H1 (cell line): ENCODE measurements around the gene NCAM1. TPM values are rescaled to one million over a fixed set of nuclear protein-coding genes. Genes with fewer than 3 reads are reported as not detected.

Source experiments
- CTCF ChIA-PET: fragments of 300-600 bp; sonication (Branson Sonifier 250); formaldehyde crosslinking; loops from one replicate; lab custom pipeline; 2021; ENCODE audit not compliant: partially characterized antibody; lab: Charles Lee
- POLR2A ChIA-PET: fragments of 300-600 bp; sonication (Branson Sonifier 250); formaldehyde crosslinking; loops from one replicate; lab custom pipeline; 2021; ENCODE audit warnings: inconsistent platforms; ENCODE audit not compliant: partially characterized antibody; lab: Charles Lee
- DNase-seq, 2 experiments: peaks; one replicate each; pipeline versions ENCODE4 v3.0.0 to v3.0.0-alpha.2; 2010 to 2022; ENCODE audit warnings: low spot score in 2 of 2, low read depth in 1 of 2, mixed read lengths in 1 of 2
- FAIRE-seq: peaks from 2 replicates; lab custom pipeline; 2011; peaks lifted over from hg19 to GRCh38; lab: Jason Lieb, UNC
- H2AFZ ChIP-seq: 2 replicates; pipeline ENCODE4 v1.8.1; 2012; ENCODE audit warnings: low read length, inconsistent platforms
- H2AK5ac ChIP-seq: 2 replicates; pipeline ENCODE4 v1.6.1; 2013; ENCODE audit warnings: low read depth, low read length
- H2BK120ac ChIP-seq: replicated peaks from 2 replicates; pipeline ENCODE3; 2013; ENCODE audit warnings: low read depth, low read length, inconsistent platforms
- H2BK12ac ChIP-seq: 2 replicates; pipeline ENCODE4 v1.6.1; 2013; ENCODE audit warnings: low read depth, low read length
- H2BK15ac ChIP-seq: 2 replicates; pipeline ENCODE4 v1.6.1; 2013; ENCODE audit warnings: low read length
- H2BK20ac ChIP-seq: 2 replicates; pipeline ENCODE4 v1.6.1; 2013; ENCODE audit warnings: low read length
- H2BK5ac ChIP-seq: 2 replicates; pipeline ENCODE4 v1.6.1; 2013; ENCODE audit warnings: low read depth, low read length
- H3K14ac ChIP-seq: 2 replicates; pipeline ENCODE4 v1.6.1; 2013; ENCODE audit warnings: inconsistent platforms; ENCODE audit not compliant: insufficient read length
- H3K18ac ChIP-seq: 2 replicates; pipeline ENCODE4 v1.6.1; 2013; ENCODE audit warnings: low read length; ENCODE audit errors: extremely low read depth
- H3K23ac ChIP-seq: 2 replicates; pipeline ENCODE4 v1.6.1; 2013; ENCODE audit warnings: inconsistent platforms; ENCODE audit not compliant: insufficient read length
- H3K23me2 ChIP-seq: 2 replicates; pipeline ENCODE4 v1.6.1; 2013; ENCODE audit warnings: low read depth, low read length
- H3K27ac ChIP-seq: 2 replicates; pipeline ENCODE4 v1.6.1; 2011; ENCODE audit warnings: low read depth, low read length, inconsistent platforms
- H3K27me3 ChIP-seq, 4 experiments: replicated peaks in 1 of 4; 1 replicate in 1 of 4; 2 replicates in 3 of 4; pipeline versions ENCODE4 v1.6.1 to v1.8.1; 2011 to 2013; ENCODE audit warnings: low read length in 3 of 4, mild to moderate bottlenecking in 3 of 4, inconsistent platforms in 2 of 4, mixed read lengths in 2 of 4, moderate library complexity in 1 of 4; ENCODE audit not compliant: control insufficient read depth in 3 of 4, insufficient read depth in 3 of 4; ENCODE audit errors: extremely low read depth in 1 of 4
- H3K36me3 ChIP-seq, 4 experiments: 2 replicates each; pipeline versions ENCODE4 v1.6.1 to v1.8.1; 2011 to 2013; ENCODE audit warnings: mild to moderate bottlenecking in 4 of 4, low read length in 3 of 4, moderate library complexity in 2 of 4, control low read depth in 1 of 4, inconsistent platforms in 1 of 4; ENCODE audit not compliant: insufficient read depth in 4 of 4, control insufficient read depth in 2 of 4
- H3K4ac ChIP-seq: replicated peaks from 2 replicates; pipeline ENCODE3; 2013; ENCODE audit warnings: low read length, low read depth, mixed read lengths, inconsistent platforms; ENCODE audit not compliant: insufficient read length
- H3K4me1 ChIP-seq, 4 experiments: replicated peaks in 1 of 4; 1 replicate in 1 of 4; 2 replicates in 3 of 4; pipeline versions ENCODE4 v1.6.1 to v1.8.1; 2011 to 2013; ENCODE audit warnings: low read length in 3 of 4, inconsistent platforms in 2 of 4, mixed read lengths in 1 of 4; ENCODE audit not compliant: insufficient read depth in 4 of 4, control insufficient read depth in 3 of 4
- H3K4me2 ChIP-seq, 2 experiments: 2 replicates each; pipeline versions ENCODE4 v1.6.1 to v1.8.1; 2011 to 2013; ENCODE audit warnings: low read depth in 2 of 2, low read length in 2 of 2, control low read depth in 1 of 2, inconsistent platforms in 1 of 2, mild to moderate bottlenecking in 1 of 2; ENCODE audit not compliant: insufficient read depth in 1 of 2
- H3K4me3 ChIP-seq, 4 experiments: fragments of 200-600, 300-600 bp in 1 of 4; sonication (generic), shearing (Covaris generic), sonication (Bioruptor Twin) in 1 of 4; 2 replicates each; pipeline versions ENCODE4 v1.5.1 to v1.8.1; 2011 to 2016; ENCODE audit warnings: low read length in 4 of 4, low read depth in 3 of 4, control low read depth in 2 of 4, inconsistent platforms in 2 of 4, mild to moderate bottlenecking in 2 of 4, mixed read lengths in 1 of 4, moderate library complexity in 1 of 4; ENCODE audit not compliant: insufficient read depth in 2 of 4; ENCODE audit errors: extremely low read depth in 1 of 4
- H3K56ac ChIP-seq: replicated peaks from 2 replicates; pipeline ENCODE3; 2013; ENCODE audit warnings: low read depth, mild to moderate bottlenecking, mixed read lengths, low read length, inconsistent platforms; ENCODE audit not compliant: insufficient read length
- H3K79me1 ChIP-seq: 2 replicates; pipeline ENCODE4 v1.6.1; 2013; ENCODE audit warnings: low read depth, low read length, control low read depth
- H3K79me2 ChIP-seq, 2 experiments: 2 replicates each; pipeline versions ENCODE4 v1.6.1 to v1.8.1; 2012 to 2013; ENCODE audit warnings: low read length in 2 of 2, mild to moderate bottlenecking in 2 of 2, inconsistent platforms in 1 of 2; ENCODE audit not compliant: insufficient read depth in 2 of 2, control insufficient read depth in 1 of 2
- H3K9ac ChIP-seq, 4 experiments: replicated peaks in 1 of 4; 1 replicate in 1 of 4; 2 replicates in 3 of 4; pipeline versions ENCODE4 v1.6.1 to v1.8.1; 2011 to 2013; ENCODE audit warnings: low read depth in 3 of 4, low read length in 3 of 4, control low read depth in 2 of 4, mild to moderate bottlenecking in 2 of 4, moderate library complexity in 2 of 4, inconsistent platforms in 1 of 4; ENCODE audit errors: extremely low read depth in 1 of 4
- H3K9me3 ChIP-seq, 2 experiments: 2 replicates each; pipeline versions ENCODE4 v1.6.1 to v1.8.1; 2012 to 2013; ENCODE audit warnings: mild to moderate bottlenecking in 2 of 2, moderate library complexity in 2 of 2, control low read depth in 1 of 2, inconsistent platforms in 1 of 2, low read depth in 1 of 2, low read length in 1 of 2, mixed read lengths in 1 of 2; ENCODE audit not compliant: insufficient read depth in 2 of 2
- H4K20me1 ChIP-seq, 2 experiments: replicated peaks in 1 of 2; 2 replicates each; pipeline versions ENCODE3 to v1.8.1; 2011 to 2013; ENCODE audit warnings: inconsistent platforms in 2 of 2, low read length in 2 of 2, mild to moderate bottlenecking in 1 of 2; ENCODE audit not compliant: insufficient read depth in 2 of 2, control insufficient read depth in 1 of 2
- H4K5ac ChIP-seq: 2 replicates; pipeline ENCODE4 v1.6.1; 2013; ENCODE audit warnings: low read length, low read depth, mixed read lengths, inconsistent platforms; ENCODE audit not compliant: insufficient read length
- H4K8ac ChIP-seq: 2 replicates; pipeline ENCODE4 v1.8.0; 2013; ENCODE audit warnings: mild to moderate bottlenecking, moderate library complexity, low read length, inconsistent platforms; ENCODE audit not compliant: insufficient read depth; ENCODE audit errors: extremely low read depth
- H4K91ac ChIP-seq: replicated peaks from 2 replicates; pipeline ENCODE3; 2013; ENCODE audit warnings: low read length, mixed read lengths, inconsistent platforms; ENCODE audit not compliant: insufficient read length
- POU5F1 ChIP-seq: IDR thresholded peaks from 2 replicates; pipeline ENCODE4 v1.6.1; 2011; ENCODE audit warnings: low read depth, mild to moderate bottlenecking, low read length, moderate library complexity
- RNF2 ChIP-seq: fragments of 200-900, 300-1000 bp; sonication (generic); IDR thresholded peaks from 2 replicates; pipeline ENCODE4 v1.7.1; 2016; ENCODE audit warnings: borderline replicate concordance, low read depth, mild to moderate bottlenecking, antibody characterized with exemption, low read length; ENCODE audit not compliant: poor library complexity, severe bottlenecking; ENCODE audit errors: missing control alignments
- WGBS, 2 experiments: shearing (Covaris generic) in 1 of 2; methylation state at CpG; one replicate each; pipeline versions ENCODE4 v1.1.6 to v1.1.7; 2013 to 2015; ENCODE audit warnings: low lambda C conversion rate in 2 of 2, mixed read lengths in 2 of 2, inconsistent platforms in 1 of 2, low coverage in 1 of 2, missing lambda C conversion rate in 1 of 2; ENCODE audit not compliant: insufficient replicate concordance in 2 of 2, insufficient coverage in 1 of 2, insufficient read length in 1 of 2; ENCODE audit errors: extremely low coverage in 1 of 2, missing lambda C conversion rate in 1 of 2; 5-methylcytosine and 5-hydroxymethylcytosine counted together
- polyA plus RNA-seq, 7 experiments: library from polyadenylated mRNA; depleted of rRNA in 3 of 7; stranded (reverse) in 5 of 7; unstranded in 2 of 7; fragments of >200 nt in 5 of 7; fragments of 200-250 nt in 2 of 7; gene quantifications; 1 replicate in 5 of 7; 2 replicates in 1 of 7; 4 replicates in 1 of 7; pipeline versions ENCODE4 v1.2.1 to v1.2.3, GENCODE V29; 2011 to 2013; ENCODE audit warnings: missing spikeins in 2 of 7, mixed read lengths in 2 of 7
- total RNA-seq: library from RNA; stranded (reverse); fragmentation: NEBNext Ultra II Directional; extraction: Animal tissue kit (Norgen Biotek cat#: 25700); gene quantifications from 2 replicates; pipeline ENCODE4 v1.2.1, GENCODE V29; 2021

NCAM1 gene
- total and polyA plus RNA-seq, 2 of the 8 experiments (the other 6 are each of a cell fraction or from before 2014, with no cell fraction given), result 3.1 to 4.3 TPM

- Histone ChIP-seq H3K9me3 (no peaks in the 10 kb centered on the region), H4K91ac (no peak overlapping the region), H3K27ac (no peak overlapping the region), H3K4me2 (no peak overlapping the region), H4K8ac (peak overlapping the region; percentile 28; the same call in 1 of the 2 replicates), H3K79me2 (no peaks in the 10 kb centered on the region), H3K9ac (no peak overlapping the region), H2BK15ac (no peak overlapping the region)
- POLR2A ChIA-PET, result no interaction called here
- DNase-seq, result no peak
- TF ChIP-seq POU5F1 (no peak), RNF2 (no peak)
- TF ChIP-seq, all 59 proteins: peak for 0
- H3K36me3 ChIP-seq, result no peaks in the 10 kb centered on the region
- H3K23ac ChIP-seq, result no peak overlapping the region
- H2BK12ac ChIP-seq, result no peak overlapping the region
- H4K5ac ChIP-seq, result no peak overlapping the region
- H3K23me2 ChIP-seq, result no peaks in the 10 kb centered on the region
- H3K18ac ChIP-seq, result no peak overlapping the region
- H2AFZ ChIP-seq, result no peak overlapping the region
- no peaks in the 10 kb centered on the region for H3K4me1 ChIP-seq
- no peaks in the 10 kb centered on the region; a peak in 2 of 7 replicates for H3K27me3 ChIP-seq
- no peaks in the 10 kb centered on the region for H4K20me1 ChIP-seq
- CTCF ChIA-PET, result interaction anchor here (1.0 kb wide), 1 partner anchor 647 kb away, joined by 3 read pairs; no protein-coding TSS in a partner anchor
- WGBS, 2 experiments, result 94% methylated on average over 14 of the region's 14 CpGs; no CpG with 5 or more reads in 1 of the 2 experiments
- no peak overlapping the region for H2BK120ac ChIP-seq
- no peak for FAIRE-seq
- no peak overlapping the region for H3K14ac ChIP-seq
- H3K4me3 ChIP-seq, result no peak overlapping the region
- H2AK5ac ChIP-seq, result no peak overlapping the region
- no peaks in the 10 kb centered on the region for H3K79me1 ChIP-seq
- H3K56ac ChIP-seq, result no peak overlapping the region
- no peak overlapping the region for H3K4ac ChIP-seq
- no peak overlapping the region for H2BK20ac ChIP-seq
- H2BK5ac ChIP-seq, result no peak overlapping the region
These were observed 273.7 kb downstream of the NCAM1 start for GRCh38 chr11:113234888-113235287.
